PC-3 (cell line): ENCODE measurements around the gene EEF1AKMT4. TPM values are rescaled to one million over a fixed set of nuclear protein-coding genes. Genes with fewer than 3 reads are reported as not detected.

ENCODE experiments used
- ATAC-seq: fragments of 200-7000 bp; cut with Tn5 transposase; 2 replicates; pipeline ENCODE4 v1.9.1; 2020; ENCODE audit warnings: mild to moderate bottlenecking, moderate library complexity
- BruUV-seq: library from RNA; stranded (reverse); fragments of 400-500 nt; replicated peaks from 2 replicates; lab custom pipeline; 2021; lab: Mats Ljungman, UMichigan
- CTCF ChIA-PET: fragments of 300-600 bp; sonication (Branson Sonifier 250); formaldehyde crosslinking; loops from one replicate; lab custom pipeline; 2022; ENCODE audit warnings: antibody characterized with exemption; lab: Charles Lee
- POLR2A ChIA-PET: fragments of 300-600 bp; sonication (Branson Sonifier 250); formaldehyde crosslinking; loops from one replicate; lab custom pipeline; 2022; ENCODE audit warnings: antibody characterized with exemption; ENCODE audit not compliant: unreplicated experiment; lab: Charles Lee
- DNase-seq: peaks from one replicate; pipeline ENCODE4 v3.0.0-alpha.2; 2015
- H2AFZ ChIP-seq: fragments of 300-600 bp; sonication (generic); 2 replicates; pipeline ENCODE4 v1.6.0; 2016; ENCODE audit warnings: antibody characterized with exemption, low read length
- H3F3A ChIP-seq: fragments of 300-600 bp; sonication (generic); one replicate; pipeline ENCODE4 v1.6.0; 2017; ENCODE audit warnings: antibody characterized with exemption, low read length, control low read depth, mild to moderate bottlenecking; ENCODE audit not compliant: unreplicated experiment
- H3K27ac ChIP-seq: fragments of 300-600 bp; sonication (generic); 2 replicates; pipeline ENCODE4 v1.5.1; 2016; ENCODE audit warnings: mild to moderate bottlenecking, low read length
- H3K27me3 ChIP-seq: fragments of 300-600 bp; sonication (generic); 2 replicates; pipeline ENCODE4 v1.6.1; 2016; ENCODE audit warnings: low read length, mixed read lengths
- H3K36me3 ChIP-seq: fragments of 300-600 bp; sonication (generic); 2 replicates; pipeline ENCODE4 v1.6.1; 2016; ENCODE audit warnings: low read depth, mixed run types, low read length, mixed read lengths
- H3K4me1 ChIP-seq: fragments of 300-600 bp; sonication (generic); 2 replicates; pipeline ENCODE4 v1.5.1; 2016; ENCODE audit warnings: low read length; ENCODE audit not compliant: insufficient read depth
- H3K4me2 ChIP-seq: fragments of 300-600 bp; sonication (generic); 2 replicates; pipeline ENCODE4 v1.6.0; 2016; ENCODE audit warnings: low read length
- H3K4me3 ChIP-seq: fragments of 300-600 bp; sonication (generic); 2 replicates; pipeline ENCODE4 v1.5.1; 2016; ENCODE audit warnings: mild to moderate bottlenecking, low read length, mixed read lengths
- H3K79me2 ChIP-seq: fragments of 300-600 bp; sonication (generic); 2 replicates; pipeline ENCODE4 v1.6.1; 2017; ENCODE audit warnings: low read length, mixed read lengths
- H3K9ac ChIP-seq: fragments of 300-600 bp; sonication (generic); 2 replicates; pipeline ENCODE4 v1.6.0; 2016; ENCODE audit warnings: mild to moderate bottlenecking, low read length
- H3K9me2 ChIP-seq: fragments of 300-600 bp; sonication (generic); replicated peaks from 2 replicates; pipeline ENCODE4 v1.6.1; 2016; ENCODE audit warnings: mixed run types, low read length, mixed read lengths
- H3K9me3 ChIP-seq: fragments of 300-600 bp; sonication (generic); 2 replicates; pipeline ENCODE4 v1.6.1; 2016; ENCODE audit warnings: low read length, mixed read lengths
- H4K20me1 ChIP-seq: fragments of 300-600 bp; sonication (generic); 2 replicates; pipeline ENCODE4 v1.6.1; 2016; ENCODE audit warnings: low read length, mixed read lengths
- CTCF ChIP-seq: fragments of 300-600 bp; sonication (generic); conservative IDR thresholded peaks from 2 replicates; pipeline ENCODE4 v1.5.1; 2017; ENCODE audit warnings: antibody characterized with exemption, low read depth, mild to moderate bottlenecking, low read length
- EZH2 ChIP-seq: fragments of 300-600 bp; sonication (generic); IDR thresholded peaks from one replicate; pipeline ENCODE4 v1.6.1; 2017; ENCODE audit warnings: antibody characterized with exemption, mild to moderate bottlenecking, low read length; ENCODE audit not compliant: unreplicated experiment
- EZH2phosphoT487 ChIP-seq: fragments of 300-600 bp; sonication (generic); IDR thresholded peaks from 2 replicates; pipeline ENCODE4 v1.6.1; 2018; ENCODE audit warnings: mild to moderate bottlenecking, antibody characterized with exemption, low read length, borderline replicate concordance
- intact Hi-C: fragments of 100-400 bp; cut with micrococcal nuclease; formaldehyde crosslinking; loops from 2 replicates; pipeline ENCODE4 v1.9.0; 2023
- total RNA-seq: library from RNA; depleted of rRNA; stranded (reverse); fragments of >200 nt; gene quantifications from 2 replicates; pipeline ENCODE4 v1.2.3, GENCODE V29; 2014

EEF1AKMT4 gene
- total RNA-seq, 1 experiment from 2014 or later: 27.3 TPM

- DNase-seq (no peak), ATAC-seq (no peak)
- CTCF ChIA-PET: no interaction called here
Measured at GRCh38 chr3:184296616-184297015, 47.1 kb downstream of the EEF1AKMT4 start.

DNA sequence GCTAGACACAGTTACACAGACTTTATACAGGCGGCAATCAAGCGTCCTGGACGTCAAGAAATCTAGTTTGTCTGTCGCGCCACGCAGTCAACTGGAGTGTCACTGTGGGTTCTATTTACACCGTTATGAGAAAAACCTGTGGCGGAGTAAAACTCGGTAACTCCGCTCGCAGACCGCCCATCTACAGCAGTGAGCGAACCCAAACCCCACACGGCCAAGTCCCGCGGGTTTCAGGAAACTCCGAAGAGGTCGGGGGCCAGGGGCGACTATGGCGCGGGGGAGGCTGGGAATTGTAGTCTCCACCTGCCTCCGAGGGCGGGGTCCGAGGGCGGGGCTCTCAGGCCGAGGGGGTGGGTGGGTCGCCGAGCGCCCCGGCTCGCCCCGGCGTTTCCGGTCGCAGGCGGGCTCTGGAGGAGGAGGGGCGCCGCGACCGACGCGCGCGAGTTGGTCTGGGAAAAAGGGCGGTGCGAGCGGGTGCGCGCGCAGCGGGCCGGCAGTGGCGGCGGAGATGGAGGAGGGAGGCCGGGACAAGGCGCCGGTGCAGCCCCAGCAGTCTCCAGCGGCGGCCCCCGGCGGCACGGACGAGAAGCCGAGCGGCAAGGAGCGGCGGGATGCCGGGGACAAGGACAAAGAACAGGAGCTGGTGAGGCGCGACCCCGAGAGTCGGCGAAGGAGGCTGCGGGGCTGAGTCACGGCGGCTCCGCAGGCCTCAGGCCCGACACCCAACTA, 49.5 kb downstream of the EEF1AKMT4 start, which contains the start of gene PSMD2:
TSS of gene PSMD2 (plus strand) at position 483 of the 729 bp plus-strand sequence. CDS start at position 509, 26 bp downstream.
- H3F3A ChIP-seq: no peaks in the 10 kb centered on the region
- CTCF ChIA-PET: no interaction called here
- no peaks in the 10 kb centered on the region for H3K9me2 ChIP-seq
- peaks cover 36% of the 10 kb centered on the region for H3K36me3 ChIP-seq
- H3K4me2 ChIP-seq: peak within 1 kb of the TSS; percentile 94
- no peaks in the 10 kb centered on the region for H3K27me3 ChIP-seq
- intact Hi-C loops: loop anchor here (1.0 to 2.0 kb wide), 4 partner anchors 15 to 125 kb away; partner anchors contain the start of genes ALG3, AP2M1, EEF1AKMT4 and EIF4G1
- TF ChIP-seq CTCF (no peak), EZH2 (no peak)
- no peaks in the 10 kb centered on the region for H3K9me3 ChIP-seq
- ATAC-seq (peak; percentile 89), DNase-seq (peak; percentile 97)
- POLR2A ChIA-PET: interaction anchor here (0.6 kb wide), 1 partner anchor 55 kb away, joined by 3 read pairs; no protein-coding TSS in a partner anchor
- peaks cover 35% of the 10 kb centered on the region for H4K20me1 ChIP-seq
- H3K27ac ChIP-seq: peak within 1 kb of the TSS; percentile 80
- peak within 1 kb of the TSS; percentile 100 for H3K4me3 ChIP-seq
- H3K79me2 ChIP-seq: peaks cover 49% of the 10 kb centered on the region
- H3K4me1 ChIP-seq: peaks cover 20% of the 10 kb centered on the region
- BruUV-seq: no TSS peak
- H2AFZ ChIP-seq: peak within 1 kb of the TSS; percentile 98
- peak within 1 kb of the TSS; percentile 98 for H3K9ac ChIP-seq

More at GRCh38 chr3:184296616-184297015, 47.1 kb downstream of the EEF1AKMT4 start:
- Histone ChIP-seq H4K20me1 (peaks cover 12% of the 10 kb centered on the region), H3K27me3 (no peaks in the 10 kb centered on the region), H3K36me3 (peaks cover 13% of the 10 kb centered on the region), H3K4me1 (peaks cover 12% of the 10 kb centered on the region), H3K9me3 (no peaks in the 10 kb centered on the region), H3K9ac (no peak overlapping the region), H3K9me2 (no peaks in the 10 kb centered on the region), H3K4me2 (no peak overlapping the region), H2AFZ (no peak overlapping the region), H3K4me3 (no peak overlapping the region), H3K79me2 (peaks cover 26% of the 10 kb centered on the region), H3K27ac (no peak overlapping the region), H3F3A (no peaks in the 10 kb centered on the region)
- no peak for TF ChIP-seq EZH2
- TF ChIP-seq EZH2phosphoT487: no peak
- no peak for TF ChIP-seq CTCF
- BruUV-seq: no TSS peak
- POLR2A ChIA-PET: no interaction called here
- intact Hi-C loops: no loop called here
